Osteoblast (primary cell): ENCODE results near the gene PPARD. TPM values are rescaled to one million over a fixed set of nuclear protein-coding genes. Genes with fewer than 3 reads are reported as not detected.

Experiments used
- DNase-seq: peaks from one replicate; pipeline ENCODE4 v3.0.0; 2011; ENCODE audit warnings: low spot score, mixed read lengths; ENCODE audit not compliant: insufficient read length; ENCODE audit errors: missing footprints
- H2AFZ ChIP-seq: 2 replicates; pipeline ENCODE4 v1.6.0; 2011; ENCODE audit warnings: mild to moderate bottlenecking, low read length
- H3K27ac ChIP-seq: 2 replicates; pipeline ENCODE4 v1.5.1; 2011; ENCODE audit warnings: mild to moderate bottlenecking, low read depth, low read length, moderate library complexity
- H3K27me3 ChIP-seq: 2 replicates; pipeline ENCODE4 v1.6.0; 2012; ENCODE audit warnings: mild to moderate bottlenecking, control low read depth, inconsistent platforms, low read length, moderate library complexity; ENCODE audit not compliant: insufficient read depth
- H3K36me3 ChIP-seq: 2 replicates; pipeline ENCODE4 v1.5.1; 2011; ENCODE audit warnings: mild to moderate bottlenecking, low read length, control low read depth, moderate library complexity; ENCODE audit not compliant: insufficient read depth
- H3K4me1 ChIP-seq: 2 replicates; pipeline ENCODE4 v1.5.1; 2011; ENCODE audit warnings: mild to moderate bottlenecking, low read length, control low read depth, moderate library complexity; ENCODE audit not compliant: insufficient read depth
- H3K4me2 ChIP-seq: 2 replicates; pipeline ENCODE4 v1.6.0; 2011; ENCODE audit warnings: mild to moderate bottlenecking, low read length; ENCODE audit not compliant: insufficient read depth
- H3K4me3 ChIP-seq: fragments of 200-600 bp; sonication (generic); 3 replicates; pipeline ENCODE4 v1.5.1; 2012; ENCODE audit warnings: mild to moderate bottlenecking, low read length, inconsistent platforms; ENCODE audit not compliant: insufficient read depth
- H3K79me2 ChIP-seq: 2 replicates; pipeline ENCODE4 v1.6.0; 2012; ENCODE audit warnings: mild to moderate bottlenecking, low read length, control low read depth, inconsistent platforms; ENCODE audit not compliant: insufficient read depth
- H3K9me3 ChIP-seq: 2 replicates; pipeline ENCODE4 v1.5.1; 2011; ENCODE audit warnings: low read depth, low read length, control low read depth
- H4K20me1 ChIP-seq: 2 replicates; pipeline ENCODE4 v1.6.0; 2012; ENCODE audit warnings: mild to moderate bottlenecking, low read length, control low read depth; ENCODE audit not compliant: insufficient read depth
- total RNA-seq: library from RNA; depleted of rRNA; stranded (reverse); fragments of >200 nt; gene quantifications from 2 replicates; pipeline ENCODE4 v1.2.3, GENCODE V29; 2012
- TF ChIP-seq, protein P1 (sequence below): IDR thresholded peaks from 2 replicates; pipeline ENCODE4 v1.5.1; 2011; ENCODE audit warnings: mild to moderate bottlenecking, low read depth, low read length, moderate library complexity; ENCODE audit errors: extremely low read depth

Gene PPARD
- total RNA-seq, 1 donor = 12.3 TPM

DNA sequence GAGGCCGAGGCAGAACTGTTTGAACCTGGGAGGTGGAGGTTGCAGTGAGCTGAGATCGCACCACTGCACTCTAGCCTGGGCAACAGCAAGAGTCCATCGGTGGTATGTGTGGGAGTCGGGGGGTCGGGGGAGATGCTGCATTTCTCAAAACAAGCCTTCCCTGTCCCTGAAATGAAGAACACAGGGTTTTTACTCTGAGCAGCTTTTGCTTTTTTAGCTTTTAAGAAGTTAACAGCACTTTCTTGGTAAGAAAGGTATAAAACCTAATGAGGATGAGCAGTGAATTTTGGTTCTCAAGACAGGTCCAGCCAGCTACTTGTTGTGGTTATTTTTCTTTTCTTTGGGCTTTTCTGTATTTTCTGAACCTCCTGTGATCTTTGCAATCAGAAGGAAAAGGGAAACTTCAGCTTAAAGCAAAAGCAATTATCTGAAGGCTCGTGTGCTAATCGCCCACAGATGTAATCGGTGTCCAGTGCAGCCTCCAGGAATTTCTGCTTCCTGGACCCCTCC, 129.5 kb downstream of the PPARD start:
- Histone ChIP-seq H3K4me1 (peaks cover 24% of the 10 kb centered on the region), H3K4me2 (no peak overlapping the region)

DNA sequence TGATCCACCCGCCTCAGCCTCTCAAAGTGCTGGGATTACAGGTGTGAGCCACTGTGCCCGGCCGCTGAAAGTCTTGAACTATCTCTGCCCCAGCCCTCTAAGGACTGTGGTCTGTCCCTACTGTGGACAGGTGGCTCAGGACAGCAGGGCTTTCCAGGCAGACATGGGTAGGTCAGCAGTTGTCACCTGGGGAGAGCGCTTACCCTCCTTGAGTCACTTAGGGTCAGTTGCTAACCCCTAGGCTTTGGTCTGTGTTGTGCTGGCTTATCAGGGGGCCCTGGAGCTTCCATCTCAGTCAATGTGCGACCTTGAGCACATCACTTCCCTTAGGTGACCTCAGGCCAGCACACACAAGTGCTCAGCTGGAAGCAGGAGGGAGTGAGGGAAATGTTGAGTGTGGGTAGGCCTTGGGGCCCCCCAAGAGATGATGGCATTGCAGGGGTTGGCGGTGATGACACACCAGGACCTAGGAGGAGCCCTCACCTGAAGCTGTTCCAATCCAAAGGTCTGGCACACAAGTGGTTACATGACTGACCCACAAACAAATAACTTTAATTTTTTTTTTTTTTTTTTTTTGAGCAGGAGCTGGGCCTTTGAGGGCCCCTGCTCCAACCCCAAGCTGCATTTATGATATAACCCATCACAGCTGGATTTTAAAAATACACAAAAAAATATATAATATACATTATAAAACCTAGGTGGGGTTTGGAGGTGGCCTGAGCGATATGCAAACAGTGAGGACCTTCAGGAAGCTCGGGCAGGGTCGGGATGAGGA, 130.9 kb downstream of the PPARD start:
- no peak overlapping the region for H3K4me2 ChIP-seq
- H3K9me3 ChIP-seq = no peaks in the 10 kb centered on the region
- peak; percentile 77 for DNase-seq
- H2AFZ ChIP-seq = no peak overlapping the region
- TF ChIP-seq, protein P1, sequence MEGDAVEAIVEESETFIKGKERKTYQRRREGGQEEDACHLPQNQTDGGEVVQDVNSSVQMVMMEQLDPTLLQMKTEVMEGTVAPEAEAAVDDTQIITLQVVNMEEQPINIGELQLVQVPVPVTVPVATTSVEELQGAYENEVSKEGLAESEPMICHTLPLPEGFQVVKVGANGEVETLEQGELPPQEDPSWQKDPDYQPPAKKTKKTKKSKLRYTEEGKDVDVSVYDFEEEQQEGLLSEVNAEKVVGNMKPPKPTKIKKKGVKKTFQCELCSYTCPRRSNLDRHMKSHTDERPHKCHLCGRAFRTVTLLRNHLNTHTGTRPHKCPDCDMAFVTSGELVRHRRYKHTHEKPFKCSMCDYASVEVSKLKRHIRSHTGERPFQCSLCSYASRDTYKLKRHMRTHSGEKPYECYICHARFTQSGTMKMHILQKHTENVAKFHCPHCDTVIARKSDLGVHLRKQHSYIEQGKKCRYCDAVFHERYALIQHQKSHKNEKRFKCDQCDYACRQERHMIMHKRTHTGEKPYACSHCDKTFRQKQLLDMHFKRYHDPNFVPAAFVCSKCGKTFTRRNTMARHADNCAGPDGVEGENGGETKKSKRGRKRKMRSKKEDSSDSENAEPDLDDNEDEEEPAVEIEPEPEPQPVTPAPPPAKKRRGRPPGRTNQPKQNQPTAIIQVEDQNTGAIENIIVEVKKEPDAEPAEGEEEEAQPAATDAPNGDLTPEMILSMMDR = no peak
- no peak overlapping the region for H3K4me3 ChIP-seq
- no peaks in the 10 kb centered on the region for H3K27me3 ChIP-seq
- peaks cover 47% of the 10 kb centered on the region for H4K20me1 ChIP-seq
- peaks cover 19% of the 10 kb centered on the region for H3K4me1 ChIP-seq
- H3K27ac ChIP-seq = no peak overlapping the region
- peaks cover 29% of the 10 kb centered on the region for H3K79me2 ChIP-seq
- peaks cover 57% of the 10 kb centered on the region for H3K36me3 ChIP-seq

More for the DNA sequence above, 129.5 kb downstream of the PPARD start:
- no peak for DNase-seq
- Histone ChIP-seq H3K27me3 (no peaks in the 10 kb centered on the region), H4K20me1 (peaks cover 47% of the 10 kb centered on the region), H2AFZ (no peak overlapping the region), H3K36me3 (peaks cover 50% of the 10 kb centered on the region), H3K9me3 (no peaks in the 10 kb centered on the region), H3K4me3 (no peak overlapping the region), H3K79me2 (peaks cover 30% of the 10 kb centered on the region), H3K27ac (peak overlapping the region; percentile 19)
- TF ChIP-seq, protein P1 = no peak

DNA sequence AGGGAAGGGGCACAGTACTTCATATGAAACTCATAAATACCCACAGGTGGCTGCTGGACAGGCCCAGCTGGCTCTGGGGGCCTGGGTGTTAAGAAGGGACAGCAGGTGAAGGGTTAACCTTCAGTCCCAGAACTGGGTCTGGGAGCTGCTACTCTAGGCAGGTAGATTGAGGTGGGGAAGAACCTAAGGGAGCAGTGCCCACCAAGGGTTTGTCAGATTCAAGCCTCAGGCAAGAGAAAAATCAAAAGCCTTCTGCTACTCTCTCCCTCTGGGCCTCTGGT, 131.4 kb downstream of the PPARD start:
- peaks cover 57% of the 10 kb centered on the region for H3K36me3 ChIP-seq
- H3K4me2 ChIP-seq = no peak overlapping the region
- H4K20me1 ChIP-seq = peaks cover 42% of the 10 kb centered on the region
- peaks cover 24% of the 10 kb centered on the region for H3K79me2 ChIP-seq
- no peak overlapping the region for H2AFZ ChIP-seq
- H3K27ac ChIP-seq = no peak overlapping the region
- H3K9me3 ChIP-seq = no peaks in the 10 kb centered on the region
- TF ChIP-seq, protein P1 = no peak
- no peaks in the 10 kb centered on the region for H3K27me3 ChIP-seq
- DNase-seq = no peak
- no peak overlapping the region for H3K4me3 ChIP-seq
- peaks cover 19% of the 10 kb centered on the region for H3K4me1 ChIP-seq

DNA sequence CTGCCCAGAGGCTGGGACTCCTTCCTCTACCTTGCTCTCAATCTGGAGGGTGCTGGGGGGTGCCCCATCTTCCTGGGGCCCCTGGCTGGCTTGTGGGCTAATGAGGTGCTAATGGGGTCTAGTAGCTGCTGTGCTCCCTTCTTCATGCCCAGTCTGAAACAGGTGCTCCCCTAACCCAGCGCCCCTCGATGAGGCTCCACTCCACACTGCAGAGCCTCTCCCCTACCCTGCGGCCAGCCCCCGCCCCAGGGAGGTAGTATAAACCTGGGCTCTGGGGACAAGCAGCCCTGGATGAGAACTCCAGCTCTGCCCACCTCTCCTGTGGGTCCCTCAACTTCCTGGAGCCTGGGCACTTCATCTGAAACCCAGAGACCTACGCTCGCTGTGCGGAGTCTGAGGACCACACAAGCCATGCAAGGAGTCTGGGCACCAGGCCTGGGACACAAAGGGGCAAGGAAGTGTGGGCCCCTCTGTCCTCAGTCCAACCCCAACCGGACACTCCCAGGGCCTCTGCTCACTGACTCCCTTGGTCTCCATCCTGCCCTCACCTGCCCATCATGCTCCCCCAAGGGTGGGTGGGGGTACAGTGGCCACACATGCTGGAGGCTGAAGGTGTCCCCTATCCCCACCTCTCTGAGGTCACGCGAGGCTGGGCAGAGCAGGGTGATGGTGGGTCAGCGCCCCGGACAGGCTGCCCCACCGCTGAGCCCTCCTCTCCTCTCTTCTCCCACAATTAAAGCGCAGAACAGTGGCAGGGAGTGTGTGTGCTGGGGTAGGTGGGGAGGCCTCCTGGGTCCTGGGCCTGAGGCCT, 132.0 kb downstream of the PPARD start:
- Histone ChIP-seq H3K9me3 (no peaks in the 10 kb centered on the region), H3K27me3 (no peaks in the 10 kb centered on the region), H3K79me2 (peaks cover 18% of the 10 kb centered on the region), H3K4me1 (peaks cover 19% of the 10 kb centered on the region), H3K4me3 (no peak overlapping the region), H3K27ac (no peak overlapping the region), H3K4me2 (no peak overlapping the region), H4K20me1 (peaks cover 36% of the 10 kb centered on the region), H2AFZ (no peak overlapping the region), H3K36me3 (peaks cover 52% of the 10 kb centered on the region)
- TF ChIP-seq, protein P1 = no peak
- DNase-seq = peak; percentile 69
